GM21390 (cell line): ENCODE measurements around the gene TREH.
"Not testable (repeated sequence)": the region's sequence is repeated elsewhere in the genome, so short reads cannot be mapped to it uniquely, and the experiment has no call there.

Experiments
- ATAC-seq: cut with Tn5 transposase; IDR thresholded peaks from one replicate; pipeline ENCODE4 v1.9.1; 2021; ENCODE audit not compliant: unreplicated experiment

Gene TREH

GRCh38 chr11:118615976-118616371, 63.5 kb downstream of the TREH start:
- no peak for ATAC-seq

- ATAC-seq: no peak
Observed at GRCh38 chr11:118615282-118615975, 64.0 kb downstream of the TREH start.

GRCh38 chr11:118614511-118614910, 64.9 kb downstream of the TREH start:
- ATAC-seq: no peak

GRCh38 chr11:118612378-118612777, 67.1 kb downstream of the TREH start:
- ATAC-seq: no peak

GRCh38 chr11:118611433-118611795, 68.0 kb downstream of the TREH start:
- not testable (repeated sequence) for ATAC-seq

GRCh38 chr11:118610773-118611432, 68.5 kb downstream of the TREH start:
- peak; percentile 45 for ATAC-seq

- no peak for ATAC-seq
Observed at GRCh38 chr11:118610225-118610772, 69.2 kb downstream of the TREH start.

GRCh38 chr11:118609380-118610224, 69.8 kb downstream of the TREH start:
- no peak for ATAC-seq

- ATAC-seq: no peak
Observed at GRCh38 chr11:118608360-118609227, 70.9 kb downstream of the TREH start.

- ATAC-seq: no peak
Observed at GRCh38 chr11:118607401-118608359, 71.8 kb downstream of the TREH start, which contains the start of gene PHLDB1. Gene PHLDB1, plus strand, starts transcription at chr11:118607615. Its CDS starts 6,222 bp downstream, at chr11:118613837.
